HL-60 (cell line): ENCODE results near the gene SPCS2.

Source experiments
- CTCF ChIP-seq: IDR thresholded peaks from one replicate; pipeline ENCODE4 v1.5.1; 2011; ENCODE audit warnings: low read length, control low read depth, inconsistent platforms; ENCODE audit not compliant: insufficient read depth
- POLR2AphosphoS5 ChIP-seq: IDR thresholded peaks from 2 replicates; pipeline ENCODE4 v1.6.1; 2012; ENCODE audit warnings: low read depth
- TF ChIP-seq, protein P1 (sequence below): IDR thresholded peaks from 2 replicates; pipeline ENCODE4 v1.6.1; 2012; ENCODE audit warnings: low read depth; ENCODE audit not compliant: insufficient replicate concordance

GRCh38 chr11:74949753-74950137 lies 679 bp downstream of the SPCS2 start:
- TF ChIP-seq CTCF (no peak), POLR2AphosphoS5 (no peak)
- TF ChIP-seq, protein P1, sequence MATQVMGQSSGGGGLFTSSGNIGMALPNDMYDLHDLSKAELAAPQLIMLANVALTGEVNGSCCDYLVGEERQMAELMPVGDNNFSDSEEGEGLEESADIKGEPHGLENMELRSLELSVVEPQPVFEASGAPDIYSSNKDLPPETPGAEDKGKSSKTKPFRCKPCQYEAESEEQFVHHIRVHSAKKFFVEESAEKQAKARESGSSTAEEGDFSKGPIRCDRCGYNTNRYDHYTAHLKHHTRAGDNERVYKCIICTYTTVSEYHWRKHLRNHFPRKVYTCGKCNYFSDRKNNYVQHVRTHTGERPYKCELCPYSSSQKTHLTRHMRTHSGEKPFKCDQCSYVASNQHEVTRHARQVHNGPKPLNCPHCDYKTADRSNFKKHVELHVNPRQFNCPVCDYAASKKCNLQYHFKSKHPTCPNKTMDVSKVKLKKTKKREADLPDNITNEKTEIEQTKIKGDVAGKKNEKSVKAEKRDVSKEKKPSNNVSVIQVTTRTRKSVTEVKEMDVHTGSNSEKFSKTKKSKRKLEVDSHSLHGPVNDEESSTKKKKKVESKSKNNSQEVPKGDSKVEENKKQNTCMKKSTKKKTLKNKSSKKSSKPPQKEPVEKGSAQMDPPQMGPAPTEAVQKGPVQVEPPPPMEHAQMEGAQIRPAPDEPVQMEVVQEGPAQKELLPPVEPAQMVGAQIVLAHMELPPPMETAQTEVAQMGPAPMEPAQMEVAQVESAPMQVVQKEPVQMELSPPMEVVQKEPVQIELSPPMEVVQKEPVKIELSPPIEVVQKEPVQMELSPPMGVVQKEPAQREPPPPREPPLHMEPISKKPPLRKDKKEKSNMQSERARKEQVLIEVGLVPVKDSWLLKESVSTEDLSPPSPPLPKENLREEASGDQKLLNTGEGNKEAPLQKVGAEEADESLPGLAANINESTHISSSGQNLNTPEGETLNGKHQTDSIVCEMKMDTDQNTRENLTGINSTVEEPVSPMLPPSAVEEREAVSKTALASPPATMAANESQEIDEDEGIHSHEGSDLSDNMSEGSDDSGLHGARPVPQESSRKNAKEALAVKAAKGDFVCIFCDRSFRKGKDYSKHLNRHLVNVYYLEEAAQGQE: no peak
